ENCODE results near the gene SEC14L5.
"Not testable (repeated sequence)": the region's sequence is repeated elsewhere in the genome, so short reads cannot be mapped to it uniquely, and the experiment has no call there.

The SEC14L5 gene

GRCh38 chr16:4954714-4955113, 3.4 kb upstream of the SEC14L5 start:
- no peak for DNase-seq (ENCODE audit: low spot score)

GRCh38 chr16:4957420-4957719, 760 bp upstream of the SEC14L5 start:
- DNase-seq (ENCODE audit: low spot score): no peak

- no peak for DNase-seq (ENCODE audit: low spot score)
Measured at GRCh38 chr16:4958510-4959438, 644 bp downstream of the SEC14L5 start.

- no peak for DNase-seq (ENCODE audit: low spot score)
Measured at GRCh38 chr16:4960579-4960978, 2.4 kb downstream of the SEC14L5 start.

GRCh38 chr16:4962716-4963115, 4.6 kb downstream of the SEC14L5 start:
- no peak for DNase-seq (ENCODE audit: low spot score)

- DNase-seq (ENCODE audit: low spot score): not testable (repeated sequence)
Measured at GRCh38 chr16:4963527-4963926, 5.4 kb downstream of the SEC14L5 start.

GRCh38 chr16:4966736-4967453, 8.8 kb downstream of the SEC14L5 start:
- DNase-seq (ENCODE audit: low spot score): no peak

GRCh38 chr16:4968278-4968677, 10.1 kb downstream of the SEC14L5 start:
- not testable (repeated sequence) for DNase-seq (ENCODE audit: low spot score)

GRCh38 chr16:4968879-4969483, 10.9 kb downstream of the SEC14L5 start:
- no peak for DNase-seq (ENCODE audit: low spot score)

- no peak for DNase-seq (ENCODE audit: low spot score)
Measured at GRCh38 chr16:4970010-4970409, 11.9 kb downstream of the SEC14L5 start.

GRCh38 chr16:4972938-4973587, 14.9 kb downstream of the SEC14L5 start:
- DNase-seq (ENCODE audit: low spot score): no peak

GRCh38 chr16:4976079-4976478, 17.9 kb downstream of the SEC14L5 start:
- DNase-seq (ENCODE audit: low spot score): no peak

GRCh38 chr16:4976611-4977145, 18.5 kb downstream of the SEC14L5 start:
- DNase-seq (ENCODE audit: low spot score): no peak

GRCh38 chr16:4979164-4979563, 21.0 kb downstream of the SEC14L5 start:
- no peak for DNase-seq (ENCODE audit: low spot score)

GRCh38 chr16:4979736-4980660, 21.9 kb downstream of the SEC14L5 start:
- DNase-seq (ENCODE audit: low spot score): no peak

GRCh38 chr16:4980691-4981090, 22.6 kb downstream of the SEC14L5 start:
- DNase-seq (ENCODE audit: low spot score): no peak

- DNase-seq (ENCODE audit: low spot score): no peak
Measured at GRCh38 chr16:4981473-4981872, 23.3 kb downstream of the SEC14L5 start.

GRCh38 chr16:4982056-4982867, 24.1 kb downstream of the SEC14L5 start:
- DNase-seq (ENCODE audit: low spot score): no peak

- no peak for DNase-seq (ENCODE audit: low spot score)
Measured at GRCh38 chr16:4984174-4984990, 26.3 kb downstream of the SEC14L5 start.

All from D341Med (cell line).